Astrocyte (in vitro differentiated cells and primary cell): ENCODE results near the gene LRP10. TPM values are rescaled to one million over a fixed set of nuclear protein-coding genes. Genes with fewer than 3 reads are reported as not detected.
A peak's percentile ranks its signal among the peaks of the same experiment; 100 is the strongest.

Source experiments
- DNase-seq: peaks from one replicate; pipeline ENCODE4 v3.0.0-alpha.2; 2010; ENCODE audit warnings: low read depth
- FAIRE-seq: peaks from 2 replicates; lab custom pipeline; 2011; peaks lifted over from hg19 to GRCh38; lab: Jason Lieb, UNC
- H2AFZ ChIP-seq: 2 replicates; pipeline ENCODE4 v1.6.0; 2012; ENCODE audit warnings: low read depth, low read length, inconsistent platforms
- H3K27ac ChIP-seq: 2 replicates; pipeline ENCODE4 v1.5.1; 2011; ENCODE audit warnings: low read depth, low read length, inconsistent platforms
- H3K27me3 ChIP-seq: 2 replicates; pipeline ENCODE4 v1.6.0; 2011; ENCODE audit warnings: low read length, inconsistent platforms; ENCODE audit not compliant: insufficient read depth
- H3K36me3 ChIP-seq: 2 replicates; pipeline ENCODE4 v1.5.1; 2011; ENCODE audit warnings: low read length, inconsistent platforms; ENCODE audit not compliant: insufficient read depth
- H3K4me1 ChIP-seq: 2 replicates; pipeline ENCODE4 v1.5.1; 2011; ENCODE audit warnings: low read length, inconsistent platforms; ENCODE audit not compliant: insufficient read depth
- H3K4me2 ChIP-seq: 2 replicates; pipeline ENCODE4 v1.6.0; 2012; ENCODE audit warnings: low read length, inconsistent platforms
- H3K4me3 ChIP-seq: 2 replicates; pipeline ENCODE4 v1.5.1; 2011; ENCODE audit warnings: low read depth, mild to moderate bottlenecking, low read length, inconsistent platforms; ENCODE audit not compliant: insufficient read depth
- H3K79me2 ChIP-seq: 2 replicates; pipeline ENCODE4 v1.6.0; 2012; ENCODE audit warnings: mild to moderate bottlenecking, low read length, inconsistent platforms; ENCODE audit not compliant: insufficient read depth
- H3K9ac ChIP-seq: 2 replicates; pipeline ENCODE4 v1.6.0; 2012; ENCODE audit warnings: mild to moderate bottlenecking, low read length, inconsistent platforms
- H3K9me3 ChIP-seq: 2 replicates; pipeline ENCODE4 v1.5.1; 2012; ENCODE audit warnings: low read depth, mild to moderate bottlenecking, low read length, inconsistent platforms; ENCODE audit not compliant: insufficient read depth
- H4K20me1 ChIP-seq: 2 replicates; pipeline ENCODE4 v1.6.0; 2012; ENCODE audit warnings: low read length, inconsistent platforms; ENCODE audit not compliant: insufficient read depth
- H3K27ac Mint-ChIP-seq: one replicate; pipeline ENCODE4 v1.8.0; 2021; ENCODE audit warnings: mild to moderate bottlenecking, mixed read lengths; ENCODE audit not compliant: unreplicated experiment
- H3K27me3 Mint-ChIP-seq: one replicate; pipeline ENCODE4 v1.8.0; 2021; ENCODE audit warnings: low read depth, mixed read lengths; ENCODE audit not compliant: unreplicated experiment
- H3K36me3 Mint-ChIP-seq: one replicate; pipeline ENCODE4 v1.8.0; 2021; ENCODE audit warnings: low read depth, mixed read lengths; ENCODE audit not compliant: unreplicated experiment
- H3K4me1 Mint-ChIP-seq: one replicate; pipeline ENCODE4 v1.8.0; 2021; ENCODE audit warnings: low read depth, mixed read lengths; ENCODE audit not compliant: unreplicated experiment
- H3K4me3 Mint-ChIP-seq: one replicate; pipeline ENCODE4 v1.8.0; 2021; ENCODE audit warnings: mild to moderate bottlenecking, moderate library complexity, mixed read lengths; ENCODE audit not compliant: unreplicated experiment
- H3K9me3 Mint-ChIP-seq: one replicate; pipeline ENCODE4 v1.8.0; 2021; ENCODE audit warnings: mild to moderate bottlenecking, mixed read lengths; ENCODE audit not compliant: unreplicated experiment
- CTCF ChIP-seq: IDR thresholded peaks from 2 replicates; pipeline ENCODE4 v1.5.1; 2011; ENCODE audit warnings: low read depth, mild to moderate bottlenecking, inconsistent platforms, low read length, moderate library complexity; ENCODE audit not compliant: insufficient read depth
- EZH2 ChIP-seq: IDR thresholded peaks from 2 replicates; pipeline ENCODE4 v1.6.1; 2012; ENCODE audit warnings: mild to moderate bottlenecking, low read length, inconsistent platforms; ENCODE audit not compliant: insufficient read depth
- total RNA-seq: library from RNA; stranded (reverse); gene quantifications from 2 replicates; pipeline ENCODE4 v1.2.1, GENCODE V29; 2021

LRP10 gene
- total RNA-seq, 1 donor from 2014 or later, result 142 TPM

GRCh38 chr14:22845821-22846625, 25.5 kb upstream of the LRP10 start:
- Histone ChIP-seq H2AFZ (no peak overlapping the region), H3K4me2 (peak overlapping the region; percentile 33), H3K4me1 (peaks cover 53% of the 10 kb centered on the region), H3K36me3 (peaks cover 50% of the 10 kb centered on the region), H3K27me3 (no peaks in the 10 kb centered on the region), H3K4me3 (no peak overlapping the region), H3K79me2 (peaks cover 50% of the 10 kb centered on the region), H3K9ac (peak overlapping the region; percentile 74), H4K20me1 (peaks cover 52% of the 10 kb centered on the region), H3K9me3 (no peaks in the 10 kb centered on the region), H3K27ac (peak overlapping the region; percentile 74)
- H3K27ac Mint-ChIP-seq, result peak overlapping the region; percentile 12
- FAIRE-seq, result no peak
- H3K4me1 Mint-ChIP-seq, result peaks cover 22% of the 10 kb centered on the region
- no peak for TF ChIP-seq EZH2
- no peak for TF ChIP-seq CTCF
- DNase-seq, result no peak
- H3K4me3 Mint-ChIP-seq, result no peak overlapping the region
- peaks cover 19% of the 10 kb centered on the region for H3K36me3 Mint-ChIP-seq
- no peaks in the 10 kb centered on the region for H3K27me3 Mint-ChIP-seq
- H3K9me3 Mint-ChIP-seq, result peaks cover 4% of the 10 kb centered on the region

- H3K27me3 ChIP-seq, result no peaks in the 10 kb centered on the region
- H3K36me3 Mint-ChIP-seq, result peaks cover 14% of the 10 kb centered on the region
- H3K9me3 ChIP-seq, result no peaks in the 10 kb centered on the region
- peaks cover 4% of the 10 kb centered on the region for H3K9me3 Mint-ChIP-seq
- no peak overlapping the region for H2AFZ ChIP-seq
- no peaks in the 10 kb centered on the region for H3K27me3 Mint-ChIP-seq
- H3K27ac Mint-ChIP-seq, result no peak overlapping the region
- H4K20me1 ChIP-seq, result peaks cover 44% of the 10 kb centered on the region
- no peak for DNase-seq
- peak overlapping the region; percentile 74 for H3K9ac ChIP-seq
- peak overlapping the region; percentile 74 for H3K27ac ChIP-seq
- H3K4me2 ChIP-seq, result peak overlapping the region; percentile 33
- no peak for FAIRE-seq
- peaks cover 41% of the 10 kb centered on the region for H3K36me3 ChIP-seq
- H3K4me3 ChIP-seq, result no peak overlapping the region
- H3K4me3 Mint-ChIP-seq, result no peak overlapping the region
- H3K4me1 Mint-ChIP-seq, result peaks cover 26% of the 10 kb centered on the region
- peaks cover 61% of the 10 kb centered on the region for H3K4me1 ChIP-seq
- peaks cover 42% of the 10 kb centered on the region for H3K79me2 ChIP-seq
- TF ChIP-seq EZH2, result no peak
- no peak for TF ChIP-seq CTCF
Measured at GRCh38 chr14:22846811-22847307, 24.7 kb upstream of the LRP10 start.
